Choroid plexus epithelial cell (primary cell): ENCODE results near the gene MYH9.
"Not testable (repeated sequence)": the region's sequence is repeated elsewhere in the genome, so short reads cannot be mapped to it uniquely, and the experiment has no call there.

ENCODE experiments used
- DNase-seq: peaks from one replicate; pipeline ENCODE4 v3.0.0-alpha.2; 2010; ENCODE audit warnings: low read depth
- H3K4me3 ChIP-seq: 2 replicates; pipeline ENCODE4 v1.5.1; 2011; ENCODE audit warnings: low read depth, mild to moderate bottlenecking, control low read depth, low read length, moderate library complexity
- CTCF ChIP-seq: conservative IDR thresholded peaks from 2 replicates; pipeline ENCODE4 v1.5.1; 2011; ENCODE audit warnings: low read depth, mild to moderate bottlenecking, control low read depth, inconsistent platforms, low read length, moderate library complexity

MYH9 gene

GRCh38 chr22:36425977-36426523, 38.3 kb upstream of the MYH9 start:
- no peak for TF ChIP-seq CTCF
- H3K4me3 ChIP-seq = no peak overlapping the region
- DNase-seq = peak; percentile 59

GRCh38 chr22:36424901-36425579, 37.3 kb upstream of the MYH9 start:
- H3K4me3 ChIP-seq = no peak overlapping the region
- DNase-seq = no peak
- TF ChIP-seq CTCF = no peak

GRCh38 chr22:36424466-36424865, 36.7 kb upstream of the MYH9 start:
- DNase-seq, H3K4me3 ChIP-seq: not testable (repeated sequence)

GRCh38 chr22:36423461-36424404, 36.0 kb upstream of the MYH9 start:
- no peak overlapping the region for H3K4me3 ChIP-seq
- no peak for TF ChIP-seq CTCF
- DNase-seq = peak; percentile 77

GRCh38 chr22:36422287-36423014, 34.7 kb upstream of the MYH9 start:
- no peak for TF ChIP-seq CTCF
- no peak for DNase-seq
- no peak overlapping the region for H3K4me3 ChIP-seq

GRCh38 chr22:36419912-36420882, 32.4 kb upstream of the MYH9 start:
- no peak overlapping the region for H3K4me3 ChIP-seq
- DNase-seq = no peak
- no peak for TF ChIP-seq CTCF
